T47D (cell line): Measurements from ENCODE around the gene LIMS1.
"Not testable (repeated sequence)": the region's sequence is repeated elsewhere in the genome, so short reads cannot be mapped to it uniquely, and the experiment has no call there.

Source experiments
- DNase-seq, 2 experiments: peaks; one replicate each; pipeline versions ENCODE4 v3.0.0 to v3.0.0-alpha.2; 2011 to 2012; ENCODE audit warnings: low read depth in 1 of 2, low spot score in 1 of 2
- JUND ChIP-seq: IDR thresholded peaks from 2 replicates; pipeline ENCODE4 v1.6.1; 2012; ENCODE audit warnings: low read depth
- in situ Hi-C: cut with HindIII; loops from 2 replicates; pipeline ENCODE4 v1.10.0; 2016; ENCODE audit warnings: low sequenced_read_pairs, low pct_unique_long_range_greater_than_20kb

The LIMS1 gene

GRCh38 chr2:108629417-108629816, 95.1 kb downstream of the LIMS1 start:
- DNase-seq = no peak

DNA sequence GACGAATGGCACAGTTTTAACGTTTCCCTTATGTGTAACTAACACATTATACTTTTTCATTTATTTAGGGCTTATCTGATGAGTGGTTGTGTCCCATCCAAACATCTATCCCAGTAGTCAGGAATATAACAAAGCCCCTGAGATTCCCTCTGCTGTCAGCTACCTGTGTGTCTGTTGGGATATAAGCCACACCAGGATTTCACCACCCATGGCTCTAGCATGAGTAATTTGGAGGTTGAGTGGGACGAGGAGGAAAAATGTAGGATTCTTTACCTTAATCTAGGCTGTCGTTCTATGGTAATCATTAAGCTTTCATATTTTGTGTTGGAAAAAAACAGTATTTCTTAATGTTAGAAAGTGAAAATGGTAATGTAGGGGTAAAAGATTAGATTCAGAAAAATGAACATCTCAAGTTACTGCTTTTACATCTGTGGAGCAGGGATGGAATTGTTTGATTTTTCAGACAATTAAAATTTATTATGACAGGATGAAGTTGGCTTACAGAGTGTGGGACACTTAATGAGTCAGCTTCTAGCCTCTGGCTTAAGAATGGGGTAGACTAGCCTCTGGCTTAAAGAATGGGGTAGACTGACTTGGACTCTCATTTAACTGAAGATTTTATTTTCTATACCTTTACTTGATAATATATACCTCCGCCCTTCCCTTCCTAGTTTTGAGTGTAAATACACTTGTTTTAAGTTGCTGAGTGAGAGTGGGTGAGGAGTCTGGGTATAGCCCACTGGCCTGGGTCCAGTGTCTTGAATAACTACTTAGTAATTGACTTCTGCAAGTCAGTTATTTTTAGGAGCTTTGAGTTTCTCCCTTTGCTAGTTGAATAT, 96.5 kb downstream of the LIMS1 start:
- DNase-seq = no peak

More at GRCh38 chr2:108629417-108629816, 95.1 kb downstream of the LIMS1 start:
- no peak for TF ChIP-seq JUND
- in situ Hi-C loops = no loop called here

DNA sequence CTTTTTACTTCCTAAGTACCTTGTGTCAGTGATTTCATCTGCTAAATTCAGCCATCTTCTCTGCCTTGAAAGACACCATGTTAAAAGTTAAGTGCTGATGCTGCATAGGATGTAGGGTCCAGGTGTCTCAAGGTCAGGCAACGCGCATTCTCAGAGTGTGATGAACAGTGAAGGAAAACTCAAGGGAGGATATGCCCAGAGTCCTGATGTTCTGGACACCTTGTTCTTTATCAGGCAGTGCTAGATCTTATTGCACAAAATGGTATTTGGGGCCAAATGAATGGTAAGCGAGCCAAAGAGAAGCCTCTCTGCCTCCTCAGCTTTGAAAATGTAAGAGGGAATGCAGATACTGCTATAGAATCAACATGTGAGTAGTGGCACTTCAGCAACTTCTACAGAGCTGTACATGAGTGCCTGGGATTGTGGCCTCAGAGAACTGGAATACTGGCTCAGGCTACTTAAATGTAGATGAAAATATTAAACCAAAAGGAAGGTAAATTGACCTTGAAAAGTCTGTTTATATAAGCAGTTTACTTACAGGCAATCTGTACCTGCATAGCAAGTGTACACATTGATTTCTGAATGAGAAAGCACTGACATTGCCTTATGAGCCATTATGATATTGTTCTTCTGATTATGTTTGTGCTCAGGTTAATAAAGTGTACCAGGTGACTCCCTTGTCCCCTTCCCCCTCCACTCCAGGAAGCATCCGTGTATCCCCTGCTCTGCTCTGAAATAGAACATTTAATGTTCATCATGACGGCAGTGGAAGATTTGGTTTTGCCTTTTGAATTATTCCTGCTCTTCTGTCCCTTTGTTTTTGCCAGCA, 98.3 kb downstream of the LIMS1 start:
- in situ Hi-C loops = no loop called here
- TF ChIP-seq JUND = no peak

More for the DNA sequence above, 96.5 kb downstream of the LIMS1 start:
- in situ Hi-C loops = no loop called here
- no peak for TF ChIP-seq JUND

DNA sequence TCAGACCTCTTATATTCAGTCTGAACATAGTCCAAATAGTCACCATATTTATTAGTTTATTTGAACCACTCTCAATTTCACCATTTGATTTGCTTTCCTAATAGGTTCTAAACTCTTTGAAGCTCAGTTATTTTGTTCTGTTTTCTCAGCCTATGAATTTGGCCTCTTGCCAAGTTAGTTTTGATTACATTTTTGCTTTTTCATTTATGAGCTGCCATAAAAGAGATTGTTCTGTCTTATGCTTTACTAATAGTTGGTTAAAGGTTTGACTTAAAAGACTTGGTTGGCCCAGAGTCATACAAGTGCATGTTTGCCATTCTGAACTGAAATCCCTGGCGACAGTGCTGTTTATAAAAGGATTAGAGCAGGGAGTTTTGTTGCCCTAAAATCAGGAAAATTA, 99.1 kb downstream of the LIMS1 start:
- DNase-seq = no peak
- no peak for TF ChIP-seq JUND
- in situ Hi-C loops = no loop called here

More for the DNA sequence above, 98.3 kb downstream of the LIMS1 start:
- no peak for DNase-seq

DNA sequence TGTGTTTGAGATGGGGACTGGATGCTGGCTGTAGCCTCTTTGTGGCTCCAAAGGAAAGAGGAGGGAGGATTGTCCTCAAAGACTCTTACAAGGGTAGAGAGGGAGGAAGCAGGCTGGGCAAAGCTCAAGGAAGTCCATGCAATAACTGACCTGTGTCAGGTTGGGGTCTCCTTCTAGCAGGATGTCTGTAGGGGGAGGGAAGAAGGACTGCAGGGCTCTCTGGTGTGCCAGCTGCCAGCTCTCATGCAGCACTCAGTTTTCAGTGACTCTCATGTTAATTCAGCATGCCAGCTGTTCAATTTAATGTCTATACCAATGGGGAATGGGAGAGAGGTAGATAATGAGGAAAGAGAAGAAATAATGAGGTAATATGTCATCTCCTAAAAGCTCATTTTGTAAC, 99.7 kb downstream of the LIMS1 start:
- in situ Hi-C loops = no loop called here
- DNase-seq = no peak

GRCh38 chr2:108634576-108635160, 100.4 kb downstream of the LIMS1 start:
- no peak for TF ChIP-seq JUND
- no peak for DNase-seq
- in situ Hi-C loops = no loop called here

More for the DNA sequence above, 99.7 kb downstream of the LIMS1 start:
- no peak for TF ChIP-seq JUND

DNA sequence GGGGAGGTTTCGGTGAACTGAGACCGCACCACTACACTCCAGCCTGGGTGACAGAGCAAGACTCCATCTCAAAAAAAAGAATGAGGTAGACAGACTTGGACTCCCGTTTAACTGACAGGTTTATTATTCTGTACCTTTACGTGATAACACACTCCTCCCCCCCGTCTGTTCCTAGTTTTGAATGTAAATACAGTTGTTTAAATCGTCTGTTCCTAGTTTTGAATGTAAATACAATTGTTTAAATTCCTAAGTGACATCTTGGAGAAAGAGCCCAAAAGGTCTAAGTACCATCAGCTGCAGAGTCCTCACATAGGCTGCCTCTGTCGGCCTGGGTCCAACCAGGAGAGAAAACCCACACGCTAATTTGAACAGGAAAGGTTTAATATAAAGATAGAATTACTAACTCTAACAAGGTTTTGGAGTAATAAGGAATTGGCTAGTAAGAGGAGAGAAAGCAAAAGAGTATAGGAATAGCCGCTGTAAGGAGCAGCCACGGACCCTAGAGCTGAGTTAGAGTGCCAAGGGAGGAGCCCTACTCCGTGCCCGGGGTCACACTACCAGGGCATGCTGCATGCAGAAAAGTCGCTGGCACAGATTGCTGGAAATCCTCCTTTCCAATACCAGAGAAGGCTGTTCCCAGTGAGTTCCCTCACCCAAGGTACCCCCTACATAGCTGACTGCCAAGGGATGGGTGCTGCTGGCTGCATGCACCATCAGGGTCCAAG, 101.5 kb downstream of the LIMS1 start:
- no peak for DNase-seq
- in situ Hi-C loops = no loop called here
- no peak for TF ChIP-seq JUND

DNA sequence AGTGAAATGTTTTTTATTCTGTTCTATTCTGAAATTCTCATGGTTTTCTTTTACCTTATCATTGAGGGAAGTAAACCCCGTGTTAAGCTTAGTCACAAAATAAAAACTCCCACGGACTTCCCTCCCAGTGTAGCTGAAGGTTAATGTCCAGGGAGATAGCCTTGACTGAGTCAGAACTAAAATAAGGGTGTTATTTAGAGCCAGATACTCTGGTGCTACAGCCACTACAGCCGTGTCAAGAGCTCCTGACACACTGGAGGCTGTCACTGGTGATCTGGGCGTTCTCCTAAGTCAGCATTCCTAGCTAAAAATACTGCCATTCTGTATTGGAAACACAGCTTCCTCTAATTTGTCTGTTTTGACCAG, 103.0 kb downstream of the LIMS1 start:
- in situ Hi-C loops = no loop called here
- TF ChIP-seq JUND = no peak
- DNase-seq = no peak

- TF ChIP-seq JUND = no peak
- in situ Hi-C loops = no loop called here
- no peak for DNase-seq
Observed at GRCh38 chr2:108640731-108641130, 106.5 kb downstream of the LIMS1 start.

DNA sequence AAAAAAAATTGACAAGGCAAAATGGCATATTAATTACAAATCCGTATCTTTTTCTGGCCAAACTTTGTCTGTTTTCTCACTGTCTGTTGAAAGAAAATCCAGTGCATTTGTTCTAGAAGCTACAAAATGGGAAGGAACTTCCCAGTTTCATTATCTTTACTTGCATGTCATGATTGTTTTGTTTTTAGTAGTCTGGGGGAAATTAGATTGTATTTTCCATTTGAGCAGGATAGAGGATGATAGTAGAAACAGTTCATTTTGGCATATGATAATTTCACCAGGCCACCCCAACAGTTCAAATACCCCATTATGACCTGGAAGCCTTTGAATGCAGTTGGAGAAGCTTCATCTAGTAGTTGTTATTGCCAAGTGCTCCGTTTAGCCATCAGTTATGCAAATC, 107.5 kb downstream of the LIMS1 start:
- in situ Hi-C loops = no loop called here

GRCh38 chr2:108643261-108643849, 109.1 kb downstream of the LIMS1 start:
- no peak for TF ChIP-seq JUND
- in situ Hi-C loops = no loop called here
- DNase-seq = no peak

More for the DNA sequence above, 107.5 kb downstream of the LIMS1 start:
- no peak for TF ChIP-seq JUND
- DNase-seq = no peak

DNA sequence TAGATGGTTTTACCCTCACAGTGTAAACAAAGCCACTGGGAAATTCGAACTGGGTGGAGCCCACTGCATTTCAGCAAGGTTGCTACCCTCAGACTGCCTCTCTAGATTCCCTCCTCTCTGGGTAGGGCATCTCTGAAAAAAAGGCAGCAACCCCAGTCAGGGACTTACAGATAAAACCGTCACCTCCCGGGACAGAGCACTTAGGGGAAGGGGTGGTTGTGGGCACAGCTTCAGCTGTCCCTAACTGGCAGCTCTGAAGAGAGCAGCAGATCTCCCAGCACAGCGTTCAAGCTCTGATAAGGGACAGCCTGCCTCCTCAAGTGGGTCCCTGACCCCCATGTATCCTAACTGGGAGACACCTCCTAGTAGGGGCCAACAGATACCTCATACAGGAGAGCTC, 109.6 kb downstream of the LIMS1 start:
- in situ Hi-C loops, DNase-seq: not testable (repeated sequence)

DNA sequence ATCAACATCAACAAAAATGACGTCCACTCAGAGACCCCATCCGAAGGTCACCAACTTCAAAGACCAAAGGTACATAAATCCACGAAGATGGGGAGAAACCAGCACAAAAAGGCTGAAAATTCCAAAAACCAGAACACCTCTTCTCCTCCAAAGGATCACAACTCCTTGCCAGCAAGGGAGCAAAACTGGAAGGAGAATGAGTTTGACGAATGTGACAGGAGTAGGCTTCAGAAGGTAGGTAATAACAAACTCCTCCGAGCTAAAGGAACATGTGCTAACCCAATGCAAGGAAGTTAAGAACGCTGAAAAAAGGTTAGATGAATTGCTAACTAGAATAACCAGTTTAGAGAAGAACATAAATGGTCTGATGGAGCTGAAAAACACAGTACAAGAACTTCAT, 110.2 kb downstream of the LIMS1 start:
- DNase-seq, in situ Hi-C loops: not testable (repeated sequence)

DNA sequence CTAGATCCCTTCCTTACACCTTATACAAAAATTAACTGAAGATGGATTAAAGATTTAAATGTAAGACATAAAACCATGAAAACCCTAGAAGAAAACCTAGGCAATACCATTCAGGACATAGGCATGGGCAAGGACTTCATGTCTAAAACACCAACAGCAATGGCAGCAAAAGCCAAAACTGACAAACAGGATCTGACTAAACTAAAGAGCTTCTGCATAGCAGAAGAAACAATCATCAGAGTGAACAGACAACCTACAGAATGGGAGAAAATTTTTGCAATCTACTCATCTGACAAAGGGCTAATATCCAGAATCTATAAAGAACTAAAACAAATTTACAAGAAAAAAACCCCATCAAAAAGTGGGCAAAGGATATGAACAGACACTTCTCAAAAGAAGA, 114.5 kb downstream of the LIMS1 start:
- in situ Hi-C loops, DNase-seq: not testable (repeated sequence)

DNA sequence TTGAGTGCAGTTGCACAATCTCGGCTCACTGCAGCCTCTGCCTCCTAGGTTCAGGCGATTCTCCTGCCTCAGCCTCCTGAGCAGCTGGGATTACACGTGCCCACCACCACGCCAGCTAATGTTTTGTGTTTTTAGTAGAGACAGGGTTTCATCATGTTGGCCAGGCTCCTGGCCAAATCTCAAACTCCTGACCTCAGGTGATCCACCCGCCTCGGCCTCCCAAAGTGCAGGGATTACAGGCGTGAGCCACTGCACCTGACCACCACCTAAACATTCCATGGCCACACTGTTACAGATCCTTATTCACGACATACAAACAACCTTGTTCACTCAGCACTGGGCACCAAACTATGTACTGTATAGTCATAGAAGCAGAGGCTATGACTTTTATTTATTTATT, 116.2 kb downstream of the LIMS1 start:
- DNase-seq, in situ Hi-C loops: not testable (repeated sequence)

DNA sequence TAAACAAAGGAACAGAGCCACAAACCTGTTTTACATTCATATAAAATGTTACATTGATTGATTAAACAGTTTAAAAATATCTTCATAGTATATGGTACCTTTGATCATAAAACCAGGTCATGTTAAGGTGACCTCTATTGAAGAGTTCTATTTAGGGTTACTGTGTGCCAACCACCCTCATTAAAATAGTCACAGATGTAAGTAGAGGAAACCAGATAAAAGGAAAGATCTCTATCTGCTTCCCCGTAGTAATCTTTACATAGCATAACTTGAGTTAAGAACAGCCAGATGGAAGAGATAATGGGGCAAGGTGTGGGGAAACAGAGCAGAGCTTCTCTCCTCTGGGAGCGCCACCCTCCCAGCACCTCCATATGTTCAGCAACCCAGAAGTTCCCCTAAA, 117.2 kb downstream of the LIMS1 start:
- DNase-seq, in situ Hi-C loops: not testable (repeated sequence)
